ENCODE data around the gene SOCS7. TPM values are rescaled to one million over a fixed set of nuclear protein-coding genes. Genes with fewer than 3 reads are reported as not detected.

SOCS7 gene
- total and polyA plus RNA-seq, 4 experiments from 2014 or later: 0.11 to 24.7 (median 12.4) TPM

Other genes starting within 250 kb of the SOCS7 start
- under 1 TPM in 1 of 2 experiments, not detected in 1; 0.17 TPM for gene TBC1D3E, start 223.9 kb upstream of the SOCS7 start, total RNA-seq
- gene TBC1D3E, start 223.9 kb upstream of the SOCS7 start, polyA plus RNA-seq: not detected
- gene TBC1D3, start 159.3 kb upstream of the SOCS7 start, total RNA-seq: not detected
- not detected for gene TBC1D3, start 159.3 kb upstream of the SOCS7 start, polyA plus RNA-seq
- gene MRPL45, start 54.7 kb upstream of the SOCS7 start, total RNA-seq: 10 to 100 TPM; 17.2 to 17.4 TPM
- gene MRPL45, start 54.7 kb upstream of the SOCS7 start, polyA plus RNA-seq: 10 to 100 TPM; 25.3 to 29.4 TPM
- gene GPR179, start 7.9 kb upstream of the SOCS7 start, total RNA-seq: under 1 TPM; 0.12 to 0.19 TPM
- gene GPR179, start 7.9 kb upstream of the SOCS7 start, polyA plus RNA-seq: not detected
- not detected for gene ARHGAP23, start 76.6 kb downstream of the SOCS7 start, total RNA-seq
- under 1 TPM; 0.04 to 0.23 TPM for gene ARHGAP23, start 76.6 kb downstream of the SOCS7 start, polyA plus RNA-seq